HL-60 (cell line): ENCODE data around the gene CGB1.
"Not testable (repeated sequence)": the region's sequence is repeated elsewhere in the genome, so short reads cannot be mapped to it uniquely, and the experiment has no call there.

ENCODE experiments used
- DNase-seq, 2 experiments: peaks; one replicate each; pipeline ENCODE4 v3.0.0-alpha.2; 2010 to 2020; ENCODE audit warnings: low read depth in 1 of 2, low spot score in 1 of 2
- H3K27ac ChIP-seq: fragments of 250-450 bp; sonication (Bioruptor Pico); replicated peaks from 2 replicates; pipeline ENCODE4 v1.5.1; 2020; ENCODE audit warnings: mild to moderate bottlenecking, moderate library complexity
- H3K27me3 ChIP-seq: fragments of 250-450 bp; sonication (Bioruptor Pico); 2 replicates; pipeline ENCODE4 v1.5.1; 2021; ENCODE audit warnings: mild to moderate bottlenecking, moderate library complexity; ENCODE audit not compliant: insufficient read depth, poor library complexity, severe bottlenecking
- H3K4me3 ChIP-seq: replicated peaks from 2 replicates; pipeline ENCODE4 v1.5.1; 2011; ENCODE audit warnings: mild to moderate bottlenecking, control low read depth, low read length; ENCODE audit not compliant: insufficient read depth
- GABPA ChIP-seq: IDR thresholded peaks from 2 replicates; pipeline ENCODE4 v1.6.1; 2012; ENCODE audit warnings: low read depth
- POLR2AphosphoS5 ChIP-seq: IDR thresholded peaks from 2 replicates; pipeline ENCODE4 v1.6.1; 2012; ENCODE audit warnings: low read depth
- SPI1 ChIP-seq: IDR thresholded peaks from 2 replicates; pipeline ENCODE4 v1.6.1; 2012; ENCODE audit warnings: low read depth, mild to moderate bottlenecking, borderline replicate concordance
- TF ChIP-seq, protein P1 (sequence below): IDR thresholded peaks from 2 replicates; pipeline ENCODE4 v1.6.1; 2012; ENCODE audit warnings: low read depth; ENCODE audit not compliant: insufficient replicate concordance
- TF ChIP-seq, protein P2 (sequence below): IDR thresholded peaks from one replicate; pipeline ENCODE4 v1.5.1; 2011; ENCODE audit warnings: low read length, control low read depth, inconsistent platforms; ENCODE audit not compliant: insufficient read depth

Gene CGB1

DNA sequence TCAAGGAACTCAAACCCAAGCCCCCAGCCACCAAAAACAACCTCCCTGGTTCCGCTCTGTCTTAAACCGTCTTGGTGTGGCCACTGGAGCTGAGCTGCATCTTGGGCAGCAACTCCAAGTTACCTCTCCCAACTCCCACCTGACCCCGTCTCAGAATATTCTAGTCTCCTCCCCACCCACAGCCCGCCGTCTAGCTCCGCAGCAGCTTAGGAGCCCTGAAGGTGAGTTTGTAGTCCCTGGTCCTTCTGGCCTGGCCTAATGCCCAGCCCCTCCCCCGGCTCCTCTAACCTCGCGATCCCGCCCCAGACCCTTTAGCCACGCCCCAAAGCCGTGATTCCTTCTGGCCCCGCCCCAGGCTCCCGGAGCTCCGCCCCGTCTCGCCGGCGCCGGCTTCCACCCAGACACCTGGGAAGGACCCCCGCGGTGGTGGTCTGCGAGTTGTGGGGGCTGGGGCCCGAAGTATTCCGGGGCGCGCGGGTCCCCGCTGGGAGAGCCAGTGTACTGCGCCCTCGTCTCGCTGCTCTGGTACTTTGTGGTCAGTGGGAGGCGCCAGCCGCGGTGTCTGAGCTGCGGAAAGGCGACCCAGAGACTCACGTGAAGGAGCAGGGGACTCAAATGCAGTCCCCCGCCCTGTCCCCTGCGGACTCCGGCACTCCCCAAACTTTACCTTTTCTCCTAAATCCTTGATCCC is 17.3 kb downstream of the CGB1 start:
- peaks cover 35% of the 10 kb centered on the region for H3K27me3 ChIP-seq
- DNase-seq = no peak
- peak overlapping the region; percentile 16 for H3K4me3 ChIP-seq
- TF ChIP-seq, protein P1, sequence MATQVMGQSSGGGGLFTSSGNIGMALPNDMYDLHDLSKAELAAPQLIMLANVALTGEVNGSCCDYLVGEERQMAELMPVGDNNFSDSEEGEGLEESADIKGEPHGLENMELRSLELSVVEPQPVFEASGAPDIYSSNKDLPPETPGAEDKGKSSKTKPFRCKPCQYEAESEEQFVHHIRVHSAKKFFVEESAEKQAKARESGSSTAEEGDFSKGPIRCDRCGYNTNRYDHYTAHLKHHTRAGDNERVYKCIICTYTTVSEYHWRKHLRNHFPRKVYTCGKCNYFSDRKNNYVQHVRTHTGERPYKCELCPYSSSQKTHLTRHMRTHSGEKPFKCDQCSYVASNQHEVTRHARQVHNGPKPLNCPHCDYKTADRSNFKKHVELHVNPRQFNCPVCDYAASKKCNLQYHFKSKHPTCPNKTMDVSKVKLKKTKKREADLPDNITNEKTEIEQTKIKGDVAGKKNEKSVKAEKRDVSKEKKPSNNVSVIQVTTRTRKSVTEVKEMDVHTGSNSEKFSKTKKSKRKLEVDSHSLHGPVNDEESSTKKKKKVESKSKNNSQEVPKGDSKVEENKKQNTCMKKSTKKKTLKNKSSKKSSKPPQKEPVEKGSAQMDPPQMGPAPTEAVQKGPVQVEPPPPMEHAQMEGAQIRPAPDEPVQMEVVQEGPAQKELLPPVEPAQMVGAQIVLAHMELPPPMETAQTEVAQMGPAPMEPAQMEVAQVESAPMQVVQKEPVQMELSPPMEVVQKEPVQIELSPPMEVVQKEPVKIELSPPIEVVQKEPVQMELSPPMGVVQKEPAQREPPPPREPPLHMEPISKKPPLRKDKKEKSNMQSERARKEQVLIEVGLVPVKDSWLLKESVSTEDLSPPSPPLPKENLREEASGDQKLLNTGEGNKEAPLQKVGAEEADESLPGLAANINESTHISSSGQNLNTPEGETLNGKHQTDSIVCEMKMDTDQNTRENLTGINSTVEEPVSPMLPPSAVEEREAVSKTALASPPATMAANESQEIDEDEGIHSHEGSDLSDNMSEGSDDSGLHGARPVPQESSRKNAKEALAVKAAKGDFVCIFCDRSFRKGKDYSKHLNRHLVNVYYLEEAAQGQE = no peak
- TF ChIP-seq SPI1 (no peak), POLR2AphosphoS5 (no peak), GABPA (no peak)
- TF ChIP-seq, protein P2, sequence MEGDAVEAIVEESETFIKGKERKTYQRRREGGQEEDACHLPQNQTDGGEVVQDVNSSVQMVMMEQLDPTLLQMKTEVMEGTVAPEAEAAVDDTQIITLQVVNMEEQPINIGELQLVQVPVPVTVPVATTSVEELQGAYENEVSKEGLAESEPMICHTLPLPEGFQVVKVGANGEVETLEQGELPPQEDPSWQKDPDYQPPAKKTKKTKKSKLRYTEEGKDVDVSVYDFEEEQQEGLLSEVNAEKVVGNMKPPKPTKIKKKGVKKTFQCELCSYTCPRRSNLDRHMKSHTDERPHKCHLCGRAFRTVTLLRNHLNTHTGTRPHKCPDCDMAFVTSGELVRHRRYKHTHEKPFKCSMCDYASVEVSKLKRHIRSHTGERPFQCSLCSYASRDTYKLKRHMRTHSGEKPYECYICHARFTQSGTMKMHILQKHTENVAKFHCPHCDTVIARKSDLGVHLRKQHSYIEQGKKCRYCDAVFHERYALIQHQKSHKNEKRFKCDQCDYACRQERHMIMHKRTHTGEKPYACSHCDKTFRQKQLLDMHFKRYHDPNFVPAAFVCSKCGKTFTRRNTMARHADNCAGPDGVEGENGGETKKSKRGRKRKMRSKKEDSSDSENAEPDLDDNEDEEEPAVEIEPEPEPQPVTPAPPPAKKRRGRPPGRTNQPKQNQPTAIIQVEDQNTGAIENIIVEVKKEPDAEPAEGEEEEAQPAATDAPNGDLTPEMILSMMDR = no peak
- H3K27ac ChIP-seq = no peak overlapping the region

DNA sequence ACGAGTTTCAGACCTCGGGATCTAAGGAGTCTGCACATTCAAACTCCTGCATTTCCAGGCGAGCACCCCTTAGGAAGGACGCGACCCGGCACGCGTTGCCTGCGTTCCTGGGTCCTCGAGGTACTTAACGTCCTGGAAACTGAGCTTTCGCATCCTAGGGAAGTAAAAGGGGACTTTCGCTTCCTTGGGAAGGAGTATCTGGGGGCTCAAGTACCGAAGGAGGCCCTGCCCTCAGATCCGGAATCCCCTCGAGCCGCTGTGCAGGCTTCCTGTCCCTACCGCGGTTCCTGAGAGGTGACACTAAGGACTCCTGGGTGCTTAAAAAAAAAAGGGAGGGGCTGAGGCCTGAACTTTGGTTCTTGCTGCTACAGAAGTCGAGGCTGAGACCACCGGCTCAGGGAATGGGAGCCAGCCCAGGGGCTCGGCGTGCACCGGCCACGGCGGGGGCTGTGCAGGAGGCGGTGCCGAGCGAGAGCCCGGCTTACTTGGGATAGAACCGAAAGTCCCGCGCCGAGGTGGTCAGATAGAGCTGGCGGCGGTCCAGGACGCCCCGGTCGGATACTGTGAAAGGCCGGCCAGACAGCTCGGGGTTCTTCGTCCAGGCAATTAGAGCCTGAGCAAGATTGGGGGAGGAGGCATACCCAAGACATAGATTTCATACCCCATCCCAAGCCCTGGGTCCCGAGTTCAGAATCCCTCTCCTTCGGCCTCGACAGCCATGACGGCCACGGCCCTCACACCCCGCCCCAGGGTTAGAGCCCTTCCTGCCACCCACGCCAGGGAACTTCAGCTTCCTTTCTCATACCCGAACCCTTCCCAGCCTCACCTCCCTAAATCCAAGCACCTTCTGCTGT is 18.1 kb downstream of the CGB1 start:
- H3K4me3 ChIP-seq = peak overlapping the region; percentile 6; the same call in 1 of the 2 replicates
- H3K27me3 ChIP-seq = peaks cover 35% of the 10 kb centered on the region
- DNase-seq, H3K27ac ChIP-seq: not testable (repeated sequence)

DNA sequence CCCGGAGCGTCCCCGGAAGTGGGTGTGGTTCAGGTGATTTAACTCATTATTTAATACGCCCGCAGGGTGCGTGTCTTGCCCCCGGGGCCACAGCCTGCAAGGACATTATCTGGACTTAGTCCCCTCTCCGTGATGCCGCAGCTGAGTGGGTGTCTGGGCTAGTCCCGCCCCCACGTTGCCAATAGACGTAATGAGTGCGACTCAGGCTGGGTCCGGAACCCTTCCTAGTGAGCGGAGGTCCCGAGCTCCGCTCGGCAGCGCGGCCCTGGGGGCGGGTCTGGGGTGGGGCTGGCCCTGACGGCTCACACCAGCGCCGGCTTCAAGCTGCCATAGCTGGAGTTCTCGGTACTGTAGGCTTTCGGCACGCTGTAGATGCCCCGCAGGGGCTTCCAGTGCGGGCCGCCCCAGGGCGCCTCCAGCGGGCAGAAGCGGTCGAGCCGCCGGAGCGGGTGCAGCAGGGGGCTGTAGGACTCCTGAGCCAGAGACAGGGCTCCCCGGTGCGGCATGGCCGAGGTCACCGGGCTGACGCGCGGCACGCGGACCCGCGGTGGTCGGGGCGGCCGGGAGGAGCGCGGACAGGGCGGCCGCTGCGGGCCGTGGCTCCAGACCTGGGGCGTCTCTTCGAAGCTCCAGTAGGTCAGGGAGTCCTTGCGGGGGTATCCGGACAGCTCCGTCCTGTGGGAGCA is 18.9 kb downstream of the CGB1 start:
- no peak overlapping the region for H3K27ac ChIP-seq
- peak in 1 of 2 experiments; percentile 62 for DNase-seq
- TF ChIP-seq GABPA (no peak), POLR2AphosphoS5 (no peak; the same call in 1 of the 2 replicates), SPI1 (no peak)
- TF ChIP-seq, protein P1 = no peak
- TF ChIP-seq, protein P2 = peak; percentile 35
- peak overlapping the region; percentile 37 for H3K4me3 ChIP-seq
- peaks cover 35% of the 10 kb centered on the region for H3K27me3 ChIP-seq
